HUES6 (cell line): Measurements from ENCODE around the gene AQP2.

Experiments
- H3K27ac ChIP-seq: 2 replicates; pipeline ENCODE4 v1.7.0; 2013; ENCODE audit warnings: low read depth, mild to moderate bottlenecking, low read length, inconsistent platforms
- H3K27me3 ChIP-seq: 2 replicates; pipeline ENCODE4 v1.6.1; 2013; ENCODE audit warnings: low read length; ENCODE audit not compliant: control insufficient read depth, insufficient read depth
- H3K36me3 ChIP-seq: 2 replicates; pipeline ENCODE4 v1.6.1; 2013; ENCODE audit warnings: low read length; ENCODE audit not compliant: control insufficient read depth, insufficient read depth
- H3K4me1 ChIP-seq: 2 replicates; pipeline ENCODE4 v1.6.1; 2013; ENCODE audit warnings: low read length; ENCODE audit not compliant: control insufficient read depth, insufficient read depth
- H3K4me3 ChIP-seq: 2 replicates; pipeline ENCODE4 v1.5.1; 2013; ENCODE audit warnings: low read depth, low read length
- H3K9ac ChIP-seq: one replicate; pipeline ENCODE4 v1.6.1; 2013; ENCODE audit warnings: mild to moderate bottlenecking, low read length
- H3K9me3 ChIP-seq: 2 replicates; pipeline ENCODE4 v1.6.1; 2013; ENCODE audit warnings: low read depth, low read length; ENCODE audit not compliant: control insufficient read depth, insufficient read depth

AQP2 gene

GRCh38 chr12:49952391-49953055 is 2.0 kb downstream of the AQP2 start:
- H3K9ac ChIP-seq: no peak overlapping the region
- H3K27me3 ChIP-seq: peaks cover 35% of the 10 kb centered on the region
- H3K4me3 ChIP-seq: no peak overlapping the region
- no peak overlapping the region for H3K27ac ChIP-seq
- peaks cover 5% of the 10 kb centered on the region; the same call in 1 of the 2 replicates for H3K4me1 ChIP-seq
- H3K36me3 ChIP-seq: no peaks in the 10 kb centered on the region
- no peaks in the 10 kb centered on the region for H3K9me3 ChIP-seq

- Histone ChIP-seq H3K27ac (no peak overlapping the region), H3K4me3 (no peak overlapping the region), H3K9me3 (no peaks in the 10 kb centered on the region), H3K9ac (no peak overlapping the region), H3K27me3 (peaks cover 42% of the 10 kb centered on the region), H3K4me1 (peaks cover 5% of the 10 kb centered on the region; the same call in 1 of the 2 replicates), H3K36me3 (no peaks in the 10 kb centered on the region)
Observed at GRCh38 chr12:49953151-49953550, 2.6 kb downstream of the AQP2 start.

GRCh38 chr12:49953961-49954846 is 3.7 kb downstream of the AQP2 start:
- Histone ChIP-seq H3K9ac (no peak overlapping the region), H3K4me1 (peaks cover 5% of the 10 kb centered on the region; the same call in 1 of the 2 replicates), H3K27me3 (peaks cover 52% of the 10 kb centered on the region)

GRCh38 chr12:49954863-49955830 is 4.6 kb downstream of the AQP2 start:
- Histone ChIP-seq H3K4me3 (peak overlapping the region; percentile 0; the same call in 1 of the 2 replicates), H3K9ac (no peak overlapping the region), H3K27ac (no peak overlapping the region), H3K4me1 (peaks cover 14% of the 10 kb centered on the region), H3K36me3 (no peaks in the 10 kb centered on the region), H3K9me3 (no peaks in the 10 kb centered on the region), H3K27me3 (peaks cover 62% of the 10 kb centered on the region)

More at GRCh38 chr12:49953961-49954846, 3.7 kb downstream of the AQP2 start:
- H3K4me3 ChIP-seq: no peak overlapping the region
- no peaks in the 10 kb centered on the region for H3K9me3 ChIP-seq
- H3K36me3 ChIP-seq: no peaks in the 10 kb centered on the region
- no peak overlapping the region for H3K27ac ChIP-seq

- Histone ChIP-seq H3K4me3 (no peak overlapping the region), H3K27me3 (peaks cover 71% of the 10 kb centered on the region), H3K9me3 (no peaks in the 10 kb centered on the region), H3K27ac (no peak overlapping the region), H3K36me3 (no peaks in the 10 kb centered on the region), H3K9ac (no peak overlapping the region), H3K4me1 (peaks cover 17% of the 10 kb centered on the region)
Observed at GRCh38 chr12:49955899-49956662, 5.5 kb downstream of the AQP2 start.

GRCh38 chr12:49956663-49957569 is 6.4 kb downstream of the AQP2 start:
- H3K9me3 ChIP-seq: no peaks in the 10 kb centered on the region
- H3K4me1 ChIP-seq: peaks cover 17% of the 10 kb centered on the region
- no peak overlapping the region for H3K27ac ChIP-seq
- no peak overlapping the region for H3K9ac ChIP-seq
- H3K4me3 ChIP-seq: no peak overlapping the region
- H3K36me3 ChIP-seq: no peaks in the 10 kb centered on the region
- peaks cover 77% of the 10 kb centered on the region for H3K27me3 ChIP-seq

- Histone ChIP-seq H3K9ac (no peak overlapping the region), H3K27me3 (peaks cover 84% of the 10 kb centered on the region), H3K27ac (no peak overlapping the region), H3K36me3 (no peaks in the 10 kb centered on the region), H3K4me1 (peaks cover 17% of the 10 kb centered on the region), H3K4me3 (no peak overlapping the region), H3K9me3 (no peaks in the 10 kb centered on the region)
Observed at GRCh38 chr12:49957570-49957967, 7.0 kb downstream of the AQP2 start.

- Histone ChIP-seq H3K4me3 (no peak overlapping the region), H3K36me3 (no peaks in the 10 kb centered on the region), H3K4me1 (peaks cover 17% of the 10 kb centered on the region), H3K27ac (no peak overlapping the region), H3K27me3 (peaks cover 97% of the 10 kb centered on the region), H3K9me3 (no peaks in the 10 kb centered on the region), H3K9ac (no peak overlapping the region)
Observed at GRCh38 chr12:49959685-49960473, 9.3 kb downstream of the AQP2 start.

GRCh38 chr12:49960474-49961110 is 10.1 kb downstream of the AQP2 start:
- Histone ChIP-seq H3K9me3 (no peaks in the 10 kb centered on the region), H3K9ac (no peak overlapping the region), H3K4me3 (peak overlapping the region; percentile 56; the same call in 1 of the 2 replicates), H3K4me1 (peaks cover 16% of the 10 kb centered on the region), H3K27ac (no peak overlapping the region), H3K36me3 (no peaks in the 10 kb centered on the region), H3K27me3 (peaks cover 96% of the 10 kb centered on the region)
